Uterus (tissue), 2 donors: Measurements from ENCODE around the gene CRYBG1.

ENCODE experiments used
- CTCF ChIP-seq, 4 experiments: fragments of 200-600 bp in 2 of 4; fragments of 450-650 bp in 2 of 4; sonication (generic) in 2 of 4; IDR thresholded peaks; one replicate each; pipeline ENCODE4 v1.5.1; 2016 to 2019; ENCODE audit warnings: antibody characterized with exemption in 4 of 4, mild to moderate bottlenecking in 2 of 4, moderate library complexity in 1 of 4
- POLR2A ChIP-seq, 2 donors: fragments of 450-650 bp; IDR thresholded peaks; one replicate each; pipeline ENCODE4 v1.6.1; 2016; ENCODE audit warnings: antibody characterized with exemption in 2 of 2, mild to moderate bottlenecking in 1 of 2, moderate library complexity in 1 of 2

GRCh38 chr6:106475284-106475683 is 114.8 kb downstream of the CRYBG1 start:
- TF ChIP-seq CTCF (IDR thresholded peaks at IDR 0.05) (no peak), POLR2A (IDR thresholded peaks at IDR 0.05) (no peak)
